Endothelial cell of umbilical vein (primary cell): ENCODE data around the gene ETV6.

Source experiments
- CTCF ChIP-seq, 2 donors: IDR thresholded peaks; 1 replicate in 1 of 2; 2 replicates in 1 of 2; pipeline ENCODE4 v1.5.1; 2011; ENCODE audit warnings: low read length in 2 of 2, mild to moderate bottlenecking in 2 of 2, moderate library complexity in 2 of 2, control low read depth in 1 of 2, inconsistent platforms in 1 of 2, low read depth in 1 of 2; ENCODE audit not compliant: insufficient read depth in 1 of 2; ENCODE audit errors: extremely low read depth in 1 of 2
- EZH2 ChIP-seq: IDR thresholded peaks from 2 replicates; pipeline ENCODE4 v1.6.1; 2012; ENCODE audit warnings: borderline replicate concordance, low read depth, mild to moderate bottlenecking, moderate library complexity, low read length, inconsistent platforms; ENCODE audit not compliant: severe bottlenecking
- FOS ChIP-seq: IDR thresholded peaks from 2 replicates; pipeline ENCODE4 v1.6.1; 2011; ENCODE audit warnings: mild to moderate bottlenecking, low read length, moderate library complexity, borderline replicate concordance; ENCODE audit not compliant: insufficient read depth
- GATA2 ChIP-seq: IDR thresholded peaks from 2 replicates; pipeline ENCODE4 v1.7.0; 2011; ENCODE audit warnings: low read depth, mild to moderate bottlenecking, moderate library complexity, mixed read lengths, low read length; ENCODE audit not compliant: insufficient read length, insufficient read depth
- JUN ChIP-seq: IDR thresholded peaks from 2 replicates; pipeline ENCODE4 v1.6.1; 2011; ENCODE audit warnings: borderline replicate concordance, low read depth; ENCODE audit not compliant: insufficient read length, insufficient read depth
- MYC ChIP-seq: IDR thresholded peaks from one replicate; pipeline ENCODE4 v1.6.1; 2011; ENCODE audit warnings: mild to moderate bottlenecking, low read depth, low read length
- POLR2A ChIP-seq: IDR thresholded peaks from 2 replicates; pipeline ENCODE4 v1.6.1; 2012; ENCODE audit warnings: low read depth, mild to moderate bottlenecking, control low read depth, low read length
- POLR2AphosphoS5 ChIP-seq: IDR thresholded peaks from 2 replicates; pipeline ENCODE4 v1.6.1; 2012; ENCODE audit warnings: low read depth, mild to moderate bottlenecking, control low read depth, low read length, moderate library complexity; ENCODE audit not compliant: insufficient read depth
- TF ChIP-seq, protein P1 (sequence below): IDR thresholded peaks from 2 replicates; pipeline ENCODE4 v1.6.1; 2011; ENCODE audit not compliant: insufficient read depth, insufficient read length

- TF ChIP-seq MYC (no peak), EZH2 (no peak), POLR2A (peak; percentile 21), CTCF (IDR thresholded peaks at IDR 0.05; ENCODE audit: extremely low read depth in 1 of 2, insufficient read depth in 1 of 2, low read depth in 1 of 2, low read length in 2 of 2) (no peak), POLR2AphosphoS5 (peak; percentile 83), JUN (peak; percentile 86), FOS (peak; percentile 99), GATA2 (peak; percentile 78)
- TF ChIP-seq, protein P1, sequence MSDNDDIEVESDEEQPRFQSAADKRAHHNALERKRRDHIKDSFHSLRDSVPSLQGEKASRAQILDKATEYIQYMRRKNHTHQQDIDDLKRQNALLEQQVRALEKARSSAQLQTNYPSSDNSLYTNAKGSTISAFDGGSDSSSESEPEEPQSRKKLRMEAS: peak; percentile 7
Observed at GRCh38 chr12:11719678-11720099, 70.2 kb downstream of the ETV6 start.
